Right renal pelvis (tissue), 4 donors: ENCODE measurements around the gene ARHGAP25. TPM values are rescaled to one million over a fixed set of nuclear protein-coding genes. Genes with fewer than 3 reads are reported as not detected.

Source experiments
- DNase-seq, 4 donors: peaks; one replicate each; pipeline ENCODE4 v3.0.0-alpha.2; 2013; ENCODE audit warnings: low read depth in 4 of 4, low spot score in 3 of 4, missing footprints in 1 of 4
- polyA plus RNA-seq, 4 donors: library from polyadenylated mRNA; unstranded; fragments of 120-200 nt; gene quantifications; one replicate each; pipeline ENCODE4 v1.2.1, GENCODE V29; 2013; ENCODE audit not compliant: insufficient read length in 4 of 4

The ARHGAP25 gene
- polyA plus RNA-seq, 4 donors, result 5.2 to 9.8 (median 8.3) TPM

DNA sequence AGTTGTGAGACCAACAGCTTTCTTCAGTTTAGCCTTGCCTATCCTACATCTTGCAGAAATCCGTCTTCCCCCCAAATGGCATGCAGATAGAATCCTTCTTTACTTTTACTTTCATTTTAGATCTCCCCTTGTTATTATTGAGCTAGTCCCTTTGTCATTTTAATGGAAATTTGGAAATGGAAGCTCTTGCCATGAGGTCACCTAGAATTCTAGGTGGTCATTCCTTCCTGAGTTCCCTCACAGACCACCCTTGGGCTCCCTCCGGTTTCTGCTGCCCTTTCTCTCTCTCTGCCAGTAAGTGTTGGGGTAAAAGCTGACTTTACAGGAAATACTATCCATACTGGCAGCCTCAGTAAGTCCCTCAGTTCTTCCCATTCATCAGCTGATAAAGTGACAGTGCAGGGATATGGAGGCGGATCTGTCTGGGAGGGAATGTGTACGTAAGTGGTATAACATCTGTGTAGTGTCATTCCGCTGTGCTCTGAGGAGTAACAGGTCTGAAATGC is 30.2 kb downstream of the ARHGAP25 start:
- DNase-seq, result no peak

DNA sequence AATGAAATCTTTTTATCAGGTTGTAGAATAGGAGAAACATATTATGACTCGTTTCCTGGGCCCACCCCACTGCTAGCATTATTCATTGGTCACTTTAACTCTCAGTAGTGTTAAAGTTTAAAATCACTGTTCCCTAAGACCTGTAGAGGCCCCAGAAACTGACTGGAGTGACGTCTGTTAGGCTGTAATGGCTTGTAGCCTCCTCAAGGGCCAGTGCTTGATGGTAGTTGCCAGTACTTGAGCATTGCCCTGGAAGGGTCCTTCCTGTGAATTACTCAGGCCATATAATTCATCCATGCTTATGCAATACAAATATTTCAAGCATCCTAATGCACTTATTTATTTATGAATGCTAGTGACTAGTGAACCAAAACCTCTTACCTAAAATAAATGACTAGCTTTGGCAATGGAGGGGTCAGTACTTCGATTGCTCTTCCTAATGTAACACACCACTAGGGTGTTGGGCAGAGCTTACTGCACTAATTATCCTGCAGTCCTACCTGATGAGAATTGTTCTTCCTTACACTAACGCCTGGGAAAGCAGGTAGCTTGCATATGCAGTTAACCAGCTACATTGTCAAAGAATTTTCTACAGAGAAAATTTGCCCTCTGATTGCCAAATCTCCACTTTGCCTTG is 31.2 kb downstream of the ARHGAP25 start:
- no peak for DNase-seq

DNA sequence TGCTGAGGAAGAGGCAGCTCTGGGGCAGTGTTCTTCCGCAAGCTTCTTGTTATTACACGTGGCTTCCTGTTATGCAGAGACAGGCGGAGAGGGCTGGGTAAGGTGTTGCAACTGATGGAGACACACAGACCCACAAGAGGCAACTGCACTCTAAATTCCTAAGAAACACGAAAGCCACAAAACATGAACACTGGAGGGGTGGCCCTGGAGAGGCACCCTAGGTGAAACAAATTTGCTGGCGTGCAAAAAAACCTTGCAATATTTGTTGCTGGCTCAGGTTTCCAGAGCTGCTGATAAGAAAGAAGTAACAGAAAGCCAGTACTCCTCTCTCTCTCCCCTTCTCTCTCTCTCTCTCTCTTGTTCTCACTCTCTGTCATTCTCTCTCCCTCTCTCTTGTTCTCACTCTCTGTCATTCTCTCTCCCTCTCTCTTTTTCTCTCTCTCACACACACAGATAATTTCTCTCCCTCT is 31.8 kb downstream of the ARHGAP25 start:
- DNase-seq, result no peak

DNA sequence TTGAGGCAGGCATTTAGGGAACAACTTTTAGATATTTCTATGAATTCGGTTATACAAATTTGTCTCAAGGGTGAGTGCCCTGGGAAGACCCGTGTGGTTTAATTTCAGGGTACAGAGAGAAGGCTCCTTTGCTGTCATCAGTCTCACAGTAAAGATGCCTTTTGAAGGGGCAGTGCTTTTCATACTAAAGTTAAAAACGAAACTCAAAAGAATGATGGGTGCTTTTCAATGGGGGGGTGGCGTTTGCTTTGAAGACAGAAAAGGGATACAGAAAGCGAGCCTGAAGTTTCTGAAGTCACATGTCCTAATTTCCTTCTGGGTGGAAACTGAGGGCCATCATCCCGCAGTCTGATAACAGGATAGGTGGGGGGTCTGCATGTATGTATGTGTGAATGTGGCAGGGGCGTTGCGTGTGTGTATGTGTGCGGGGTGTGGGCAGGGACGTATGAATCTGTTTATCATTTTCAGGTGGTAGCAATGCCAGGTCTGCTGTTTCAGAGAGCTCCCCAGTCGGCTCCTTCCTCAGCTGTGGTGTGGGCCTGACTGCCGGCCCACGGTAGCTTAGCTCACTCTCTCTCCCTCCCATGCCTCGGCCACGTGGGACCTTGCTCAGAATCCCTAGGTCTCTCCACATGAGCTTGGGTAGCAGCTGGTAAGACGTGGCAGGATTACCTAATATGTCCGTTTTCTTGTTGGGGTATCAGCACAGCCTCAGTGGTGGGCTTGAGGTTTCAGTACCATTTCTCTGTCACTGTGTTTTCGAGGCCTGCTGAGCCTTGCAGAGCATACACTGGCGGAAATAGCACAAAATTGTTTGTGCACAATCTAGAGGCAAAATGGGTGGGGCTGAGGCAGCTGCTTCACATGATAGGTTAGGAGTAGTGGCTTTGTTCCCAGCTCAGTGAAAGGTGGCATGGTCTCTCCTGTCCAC is 32.7 kb downstream of the ARHGAP25 start:
- no peak for DNase-seq

DNA sequence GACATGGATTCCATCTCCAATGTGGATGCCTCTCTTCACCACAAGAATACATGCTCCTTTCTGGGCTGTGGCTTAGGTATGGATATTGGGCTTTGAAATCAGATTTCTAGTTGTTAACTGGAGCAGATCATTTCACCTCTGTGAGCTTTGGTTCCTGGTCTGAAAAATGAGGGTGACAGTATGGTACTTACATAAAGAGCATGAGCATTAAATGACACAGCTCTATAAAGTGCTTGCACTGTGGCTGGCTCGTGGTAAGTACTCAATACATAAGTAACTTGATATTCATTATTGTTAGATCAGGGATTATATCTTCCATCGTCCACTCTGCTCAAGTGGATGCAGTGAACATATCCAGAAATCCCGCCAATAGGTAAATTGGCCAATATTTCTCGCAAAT is 33.4 kb downstream of the ARHGAP25 start:
- no peak for DNase-seq

DNA sequence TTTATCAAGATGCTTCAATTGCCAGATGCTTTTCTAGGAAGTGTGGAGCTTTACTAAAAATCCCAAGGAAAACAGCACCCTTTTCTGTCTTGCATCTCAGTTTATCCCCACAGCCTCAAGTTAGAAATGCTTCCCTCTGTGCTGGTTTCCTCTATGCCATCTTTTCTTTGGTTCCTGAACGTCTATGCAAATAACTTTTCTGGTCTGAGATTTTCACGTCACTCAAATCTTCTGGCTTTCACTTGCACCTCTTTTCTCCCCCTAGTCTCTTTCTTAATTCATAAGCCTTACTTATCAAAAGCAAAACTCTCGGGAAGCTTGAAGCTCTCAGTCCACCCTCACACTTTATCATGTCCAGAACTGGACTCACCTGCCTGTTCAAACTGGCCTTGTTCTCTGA is 33.9 kb downstream of the ARHGAP25 start:
- no peak for DNase-seq

DNA sequence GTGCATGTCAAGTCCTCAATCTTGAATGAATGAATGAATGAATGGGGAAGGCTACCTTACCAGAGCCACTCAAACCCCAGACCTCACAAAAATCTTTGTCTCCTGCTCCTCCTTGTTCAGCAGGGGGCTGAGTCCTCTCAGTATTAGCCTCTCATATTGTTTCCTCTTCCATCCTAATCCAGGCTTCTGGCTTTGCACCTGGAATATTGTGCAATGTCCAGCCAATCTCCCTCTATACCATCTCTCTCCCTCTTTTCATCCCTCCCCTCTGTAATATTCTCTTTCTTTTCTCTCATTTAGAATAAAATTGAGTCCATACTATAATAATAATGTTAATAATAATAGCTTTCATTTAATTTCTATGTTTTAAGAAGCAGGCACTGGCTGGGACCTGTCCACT is 34.3 kb downstream of the ARHGAP25 start:
- no peak for DNase-seq

DNA sequence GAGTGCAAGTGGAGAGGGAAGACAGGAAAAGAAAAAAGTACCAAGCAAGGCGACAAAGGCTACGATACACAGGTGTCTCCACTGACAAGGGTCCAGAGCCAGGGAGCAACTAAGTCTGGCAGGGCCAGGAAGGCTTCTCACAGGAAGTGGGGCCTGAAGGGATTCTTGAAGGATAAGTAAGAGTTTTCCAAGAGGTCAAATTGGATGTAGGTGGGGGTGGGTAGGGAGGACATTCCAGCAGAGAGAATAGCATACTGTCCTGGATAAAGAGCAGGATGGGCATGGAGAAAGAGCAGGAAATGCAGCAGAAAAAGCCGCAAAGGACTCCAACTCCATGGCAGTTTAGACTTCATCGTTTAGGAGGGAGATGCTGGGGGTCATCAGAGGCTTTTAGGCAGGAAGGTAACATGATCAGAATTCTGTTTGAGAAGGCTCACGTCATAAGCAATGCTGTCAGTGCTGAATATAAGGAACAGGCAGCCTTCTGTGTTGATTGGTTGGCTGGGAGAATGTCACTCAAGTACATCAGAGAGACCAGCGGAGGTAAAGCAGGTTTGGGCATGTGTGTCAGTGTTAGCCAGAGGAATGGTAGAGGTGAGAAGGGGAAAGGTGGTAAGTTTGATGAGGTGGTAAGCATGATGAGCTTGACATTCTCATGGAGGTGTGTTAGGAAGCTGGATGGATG is 35.1 kb downstream of the ARHGAP25 start:
- DNase-seq, result no peak

DNA sequence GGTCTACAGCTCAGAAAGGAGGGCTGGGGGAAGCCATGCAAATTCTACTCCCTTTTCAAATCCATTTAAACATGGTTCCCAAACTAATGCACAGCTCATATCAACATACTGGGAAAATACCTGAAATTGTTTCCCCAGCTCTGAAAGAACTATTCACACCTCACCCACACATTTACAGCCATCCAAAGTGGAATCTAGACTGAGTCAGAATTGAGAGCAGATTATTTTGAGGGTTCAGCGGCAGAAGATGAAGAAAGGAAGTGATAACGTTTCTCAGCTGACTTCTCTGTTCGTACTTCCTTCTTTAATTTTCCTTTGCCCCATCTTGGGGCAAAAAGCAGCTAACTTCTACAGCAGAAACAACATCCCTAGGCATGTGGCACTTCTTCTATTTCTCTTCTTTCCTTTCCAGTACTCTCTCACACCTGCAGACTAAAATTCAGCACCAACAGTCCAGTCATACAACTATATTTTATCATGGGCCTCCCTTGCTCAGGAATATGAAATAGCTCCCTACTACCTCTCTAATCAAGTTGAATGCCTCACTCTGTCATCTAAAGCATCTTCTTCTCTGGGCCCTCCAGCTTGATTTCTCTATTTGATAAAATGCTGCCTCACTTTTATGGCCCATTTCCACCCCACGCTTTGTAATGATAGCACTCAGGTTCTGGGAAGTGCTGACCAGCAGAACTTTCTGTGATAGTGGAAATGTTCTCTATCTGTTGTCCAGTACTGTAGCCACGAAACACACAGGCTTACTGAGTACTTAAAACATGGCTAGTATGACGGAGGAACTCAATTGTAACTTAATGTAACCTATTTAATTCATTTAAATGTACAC is 35.9 kb downstream of the ARHGAP25 start:
- no peak for DNase-seq

DNA sequence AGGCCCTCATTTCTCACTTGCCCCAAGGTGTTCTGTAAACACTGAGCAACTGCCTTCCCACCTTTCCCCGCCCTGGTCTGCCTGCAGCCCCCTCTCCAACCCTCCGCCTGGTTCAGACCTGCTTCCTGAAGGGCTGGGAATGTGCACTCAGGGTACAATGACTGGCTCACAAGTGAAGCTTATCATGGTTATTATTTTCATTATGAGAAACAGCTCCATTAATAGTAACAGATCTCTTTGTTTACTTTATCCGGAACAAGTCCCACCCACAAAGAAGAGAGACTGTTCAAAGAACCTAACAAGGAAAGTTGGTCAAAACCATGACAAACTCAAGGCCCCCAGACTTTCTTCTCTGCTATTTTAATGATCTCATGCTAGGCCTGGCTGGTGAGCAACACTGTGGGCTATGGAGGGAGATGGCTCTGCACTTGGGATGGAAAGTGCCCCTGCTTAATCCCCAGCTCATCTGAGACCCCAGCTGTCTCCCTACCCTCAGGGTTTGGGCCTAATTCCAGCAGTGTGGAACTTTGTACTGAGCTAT is 36.7 kb downstream of the ARHGAP25 start:
- no peak for DNase-seq

DNA sequence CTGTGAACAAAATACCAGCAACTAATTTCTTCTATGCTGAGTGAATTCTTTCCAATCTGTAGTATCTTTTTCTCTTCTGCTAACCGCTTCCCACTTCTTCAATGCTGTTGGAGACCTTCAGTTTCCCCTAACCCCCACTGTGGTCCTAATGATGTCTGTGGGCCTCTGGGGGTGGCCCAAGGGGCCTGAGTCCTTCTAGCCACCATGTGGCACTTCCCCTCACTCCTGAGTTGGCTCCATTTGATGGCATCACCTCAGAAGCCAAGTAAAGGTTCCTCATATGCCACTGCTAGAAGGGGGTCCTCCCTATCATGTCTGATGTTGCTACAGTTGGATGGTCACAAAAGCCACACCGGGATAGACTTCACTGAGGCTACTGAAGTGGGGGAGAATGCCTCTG is 37.5 kb downstream of the ARHGAP25 start:
- DNase-seq, result no peak

DNA sequence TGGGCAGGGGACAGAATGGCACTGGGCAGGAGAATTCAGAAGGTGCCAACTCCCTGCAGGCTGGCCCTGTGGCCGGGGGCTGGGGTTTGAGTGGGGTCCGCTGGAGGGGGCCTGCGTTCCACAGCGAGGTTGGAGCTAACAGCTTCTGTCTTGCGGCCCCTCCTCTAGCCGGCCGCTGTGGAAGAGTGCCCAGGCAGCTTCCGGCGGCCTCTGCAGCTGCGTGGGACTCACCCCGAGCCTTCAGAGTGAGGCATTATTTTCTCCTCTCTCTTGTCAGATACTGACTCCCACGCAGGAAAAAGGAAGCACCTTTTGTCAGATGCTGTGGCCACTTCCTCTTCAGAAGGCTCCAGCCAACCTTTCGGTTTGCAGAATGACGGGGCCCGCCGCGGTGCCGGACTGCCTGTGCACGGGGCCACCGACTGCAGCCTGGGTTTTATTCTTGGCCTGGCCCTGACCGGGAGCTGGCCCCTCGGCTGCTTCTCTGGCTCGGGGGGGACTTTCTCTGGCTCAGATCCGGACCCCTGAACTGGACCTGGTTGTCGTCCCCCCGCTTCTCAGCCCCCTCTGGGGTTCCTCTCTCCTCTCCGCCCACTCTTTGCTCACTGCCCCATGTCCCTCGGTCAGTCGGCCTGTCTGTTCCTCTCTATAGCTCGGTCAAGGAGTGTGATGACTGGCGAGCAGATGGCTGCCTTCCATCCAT is 40.1 kb downstream of the ARHGAP25 start:
- DNase-seq, result peak; percentile 32 to 47 (median 34)

DNA sequence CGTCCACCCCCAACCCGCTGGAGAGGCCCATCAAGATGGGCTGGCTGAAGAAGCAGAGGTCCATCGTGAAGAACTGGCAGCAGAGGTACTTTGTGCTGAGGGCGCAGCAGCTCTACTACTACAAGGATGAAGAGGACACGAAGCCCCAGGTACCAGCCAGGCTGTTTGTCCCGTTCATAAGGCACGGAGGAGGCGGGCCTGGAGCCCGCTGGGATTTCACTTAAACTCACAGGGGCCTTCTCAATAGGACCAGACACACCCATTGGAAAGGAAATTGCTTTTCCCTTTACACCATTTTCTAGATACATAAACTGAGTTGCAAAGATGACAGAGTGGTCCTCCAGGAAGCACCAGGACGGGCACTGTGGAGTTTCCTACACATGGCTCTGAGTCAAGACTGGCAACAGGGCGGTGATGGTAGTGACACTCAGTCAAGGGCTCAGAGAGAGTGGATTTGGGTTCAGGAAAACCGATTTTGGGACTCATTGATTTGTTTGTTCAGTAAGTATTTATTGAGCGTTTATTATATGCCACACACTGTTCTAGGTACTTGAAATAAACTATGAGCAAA is 40.7 kb downstream of the ARHGAP25 start:
- no peak for DNase-seq

DNA sequence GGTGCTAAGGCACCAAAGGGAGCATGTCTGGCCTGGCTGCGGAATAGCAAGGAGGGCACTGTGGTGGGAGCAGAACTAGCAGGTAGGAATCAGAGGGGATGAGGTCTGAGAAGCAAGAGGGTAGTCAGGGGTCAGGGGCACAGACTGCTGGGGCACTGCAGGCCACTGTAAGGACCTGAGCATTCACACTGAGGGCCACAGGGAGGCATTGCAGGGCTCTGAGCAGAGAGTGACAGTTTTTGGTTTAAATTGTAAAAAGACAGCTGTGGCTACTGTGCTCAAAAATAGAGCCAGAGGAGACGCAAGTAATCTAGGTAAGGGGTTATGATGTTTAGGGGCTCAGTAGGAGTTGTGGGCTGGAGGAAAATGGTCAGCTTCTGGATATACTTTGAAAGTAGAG is 41.5 kb downstream of the ARHGAP25 start:
- no peak for DNase-seq

DNA sequence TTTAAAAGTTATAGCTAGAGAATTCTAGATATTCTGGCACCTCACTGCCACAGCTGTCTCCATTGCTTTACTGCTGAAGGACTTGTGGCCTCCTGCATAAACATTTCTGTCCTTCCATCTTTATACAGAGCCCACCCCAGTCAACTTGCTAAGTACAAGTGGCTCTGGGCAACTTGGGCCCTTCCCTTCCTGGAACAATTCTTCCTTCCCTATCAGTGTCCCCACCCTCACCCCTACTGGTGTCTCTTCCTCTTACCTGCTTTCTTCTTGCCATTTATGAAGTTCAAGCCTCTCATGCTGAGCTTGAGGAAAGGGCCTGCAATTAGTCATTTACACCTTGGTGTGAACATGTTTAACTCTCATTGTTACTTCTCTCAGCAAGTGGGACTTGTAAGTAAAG is 45.0 kb downstream of the ARHGAP25 start:
- no peak for DNase-seq

DNA sequence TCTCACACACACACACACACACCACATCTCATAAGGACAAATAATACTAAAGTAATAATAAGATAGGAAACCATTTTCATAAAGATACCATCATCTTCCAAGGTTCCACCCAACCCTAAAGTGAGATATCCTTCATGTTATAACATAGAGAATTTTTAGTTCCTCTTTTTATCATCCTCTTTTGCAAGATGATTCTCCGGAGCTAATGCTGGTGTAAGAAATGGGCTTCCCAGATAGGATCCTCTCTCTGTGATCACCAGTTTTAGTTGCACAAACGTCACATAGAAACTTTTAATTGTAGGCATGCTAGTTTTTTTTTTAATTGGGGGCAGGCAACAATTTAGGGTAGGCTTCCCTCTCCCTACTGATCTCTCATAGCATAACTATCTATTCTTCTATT is 49.6 kb downstream of the ARHGAP25 start:
- no peak for DNase-seq

DNA sequence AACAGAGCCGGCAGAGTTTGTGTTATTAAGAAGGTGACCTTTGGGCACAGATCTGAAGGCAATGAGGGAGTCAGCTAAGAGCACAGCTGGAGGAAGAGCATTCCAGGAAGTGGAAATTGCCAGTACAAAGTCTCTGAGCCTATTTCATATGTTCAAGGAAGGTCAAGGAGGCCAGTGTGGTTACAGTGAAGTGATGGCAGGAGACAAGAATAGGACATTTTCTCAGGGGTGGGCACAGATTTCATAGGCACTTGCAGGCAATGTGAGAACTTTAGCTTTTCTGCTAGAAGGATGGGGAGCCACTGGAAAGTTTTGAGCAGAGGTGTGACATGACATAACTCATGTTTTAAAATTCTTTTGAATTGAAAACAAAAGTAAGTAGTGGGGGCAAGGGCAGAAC is 50.3 kb downstream of the ARHGAP25 start:
- no peak for DNase-seq

DNA sequence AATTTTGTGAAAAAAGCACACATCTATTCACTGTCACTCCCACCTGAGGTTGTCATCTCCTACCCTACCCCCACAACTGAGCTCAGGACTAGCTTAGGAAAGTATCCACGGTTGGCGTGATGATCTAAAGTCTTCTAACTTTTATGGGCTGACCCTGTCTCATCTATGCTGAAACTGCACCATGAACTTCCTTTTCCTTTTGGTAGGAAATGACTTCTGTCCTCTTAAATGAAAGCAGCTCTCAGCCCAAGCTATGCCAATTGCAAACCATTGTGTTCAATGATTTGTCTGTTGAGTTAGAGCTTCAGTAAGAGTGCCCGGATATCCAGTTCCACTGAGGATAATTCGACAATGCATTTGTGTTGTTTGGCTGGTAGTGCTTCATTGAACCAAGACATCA is 52.7 kb downstream of the ARHGAP25 start:
- no peak for DNase-seq

DNA sequence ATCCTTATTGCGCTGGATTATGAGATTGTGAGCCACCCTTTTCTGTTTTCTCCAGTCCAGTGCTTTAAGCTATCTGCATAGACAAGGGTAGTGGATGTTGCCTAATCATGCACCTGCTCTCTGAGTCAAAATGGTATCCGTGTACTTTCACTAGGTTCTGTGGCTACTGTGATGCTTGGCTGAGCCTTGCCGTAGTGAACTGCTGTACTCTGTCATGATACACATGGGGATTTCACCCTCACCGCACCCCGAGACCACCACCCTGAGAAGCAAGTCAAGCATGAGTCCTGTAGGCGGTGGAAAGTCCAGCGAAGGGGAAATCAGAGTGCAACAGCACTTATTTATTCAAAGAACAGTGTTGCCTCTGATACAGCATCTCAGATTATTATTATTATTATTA is 55.0 kb downstream of the ARHGAP25 start:
- no peak for DNase-seq
